Inflammatory macrophage treated with lipopolysaccharide for 4 hours (primary cell): ENCODE results near the gene RELL1.
A peak's percentile ranks its signal among the peaks of the same experiment; 100 is the strongest.

Experiments
- DNase-seq: peaks from one replicate; pipeline ENCODE4 v3.0.0-alpha.2; 2020

RELL1 gene

GRCh38 chr4:37664696-37665095 is 21.5 kb downstream of the RELL1 start:
- no peak for DNase-seq

GRCh38 chr4:37663552-37663951 is 22.6 kb downstream of the RELL1 start:
- DNase-seq = no peak

- DNase-seq = no peak
Measured at GRCh38 chr4:37662861-37663390, 23.2 kb downstream of the RELL1 start.

GRCh38 chr4:37662251-37662650 is 23.9 kb downstream of the RELL1 start:
- peak; percentile 13 for DNase-seq

GRCh38 chr4:37661772-37662171 is 24.4 kb downstream of the RELL1 start:
- DNase-seq = no peak

GRCh38 chr4:37659696-37660095 is 26.5 kb downstream of the RELL1 start:
- no peak for DNase-seq

GRCh38 chr4:37656649-37657048 is 29.5 kb downstream of the RELL1 start:
- no peak for DNase-seq

GRCh38 chr4:37653601-37654000 is 32.6 kb downstream of the RELL1 start:
- DNase-seq = peak; percentile 52

- no peak for DNase-seq
Measured at GRCh38 chr4:37652747-37653527, 33.2 kb downstream of the RELL1 start.

GRCh38 chr4:37651781-37652377 is 34.3 kb downstream of the RELL1 start:
- no peak for DNase-seq

GRCh38 chr4:37650481-37650880 is 35.7 kb downstream of the RELL1 start:
- DNase-seq = peak; percentile 49

GRCh38 chr4:37649268-37649667 is 36.9 kb downstream of the RELL1 start:
- DNase-seq = no peak

- DNase-seq = peak; percentile 92
Measured at GRCh38 chr4:37648084-37648817, 37.9 kb downstream of the RELL1 start.

- DNase-seq = no peak
Measured at GRCh38 chr4:37646247-37646646, 39.9 kb downstream of the RELL1 start.

GRCh38 chr4:37645736-37646135 is 40.4 kb downstream of the RELL1 start:
- DNase-seq = no peak

- DNase-seq = no peak
Measured at GRCh38 chr4:37644962-37645361, 41.2 kb downstream of the RELL1 start.

GRCh38 chr4:37641886-37642849 is 44.0 kb downstream of the RELL1 start:
- peak; percentile 12 for DNase-seq

- no peak for DNase-seq
Measured at GRCh38 chr4:37641352-37641751, 44.8 kb downstream of the RELL1 start.

GRCh38 chr4:37639551-37640285 is 46.5 kb downstream of the RELL1 start:
- no peak for DNase-seq

- no peak for DNase-seq
Measured at GRCh38 chr4:37635155-37635554, 51.0 kb downstream of the RELL1 start.

- DNase-seq = no peak
Measured at GRCh38 chr4:37634180-37634579, 52.0 kb downstream of the RELL1 start.

GRCh38 chr4:37632836-37633235 is 53.3 kb downstream of the RELL1 start:
- DNase-seq = no peak
